ENCODE measurements around the gene VLDLR.
A peak's percentile ranks its signal among the peaks of the same experiment; 100 is the strongest.

The VLDLR gene

GRCh38 chr9:2657427-2657826, 35.8 kb downstream of the VLDLR start:
- TF ChIP-seq CTCF (IDR thresholded peaks at IDR 0.05; ENCODE audit: low read length, missing control alignments): no peak
- no peak overlapping the region for H3K4me3 ChIP-seq (replicated peaks; ENCODE audit: low read depth, low read length)
- no peak for DNase-seq (ENCODE audit: low read depth)

GRCh38 chr9:2662496-2662895, 40.9 kb downstream of the VLDLR start:
- TF ChIP-seq CTCF (IDR thresholded peaks at IDR 0.05; ENCODE audit: low read length, missing control alignments): no peak
- no peak overlapping the region for H3K4me3 ChIP-seq (replicated peaks; ENCODE audit: low read depth, low read length)
- peak; percentile 7 for DNase-seq (ENCODE audit: low read depth)

DNA sequence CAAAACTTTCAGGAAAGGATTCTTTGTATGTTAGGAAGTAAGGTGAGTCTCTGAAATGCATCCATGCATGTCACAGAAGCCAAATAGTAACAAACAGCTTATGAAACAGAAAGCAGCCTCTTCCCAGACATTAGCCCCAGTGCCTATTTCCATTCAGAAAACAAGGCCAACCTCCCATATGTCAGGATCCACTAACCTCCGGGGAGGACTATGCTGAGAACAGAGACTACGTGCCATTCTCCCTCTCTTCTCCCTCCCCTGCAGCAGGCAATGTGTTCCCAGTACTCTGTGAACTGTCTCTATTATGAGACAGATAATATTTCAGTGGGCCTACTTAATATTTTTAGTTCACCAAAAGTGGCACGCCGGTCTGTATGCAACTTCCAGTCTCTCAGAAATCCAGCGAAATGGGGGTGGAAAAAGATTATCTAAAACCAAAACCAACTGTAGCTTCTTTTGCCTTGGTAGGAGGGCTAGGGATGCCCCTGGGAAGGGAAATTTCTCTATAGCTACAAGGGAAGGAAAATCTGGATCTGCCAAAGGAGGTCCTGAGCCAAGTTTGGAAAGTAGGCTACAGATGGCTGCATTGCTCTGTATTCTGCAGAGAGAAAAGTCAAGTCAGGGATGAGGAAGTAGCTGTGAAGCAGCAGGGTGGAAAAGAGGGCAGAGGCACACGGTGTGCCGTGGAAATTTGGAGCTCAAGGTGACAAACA, 42.0 kb downstream of the VLDLR start:
- no peak for DNase-seq (ENCODE audit: low read depth)
- no peak for TF ChIP-seq CTCF (IDR thresholded peaks at IDR 0.05; ENCODE audit: low read length, missing control alignments)
- H3K4me3 ChIP-seq (replicated peaks; ENCODE audit: low read depth, low read length): no peak overlapping the region

GRCh38 chr9:2664174-2665065, 42.8 kb downstream of the VLDLR start:
- TF ChIP-seq CTCF (IDR thresholded peaks at IDR 0.05; ENCODE audit: low read length, missing control alignments): no peak
- no peak overlapping the region for H3K4me3 ChIP-seq (replicated peaks; ENCODE audit: low read depth, low read length)
- DNase-seq (ENCODE audit: low read depth): no peak

DNA sequence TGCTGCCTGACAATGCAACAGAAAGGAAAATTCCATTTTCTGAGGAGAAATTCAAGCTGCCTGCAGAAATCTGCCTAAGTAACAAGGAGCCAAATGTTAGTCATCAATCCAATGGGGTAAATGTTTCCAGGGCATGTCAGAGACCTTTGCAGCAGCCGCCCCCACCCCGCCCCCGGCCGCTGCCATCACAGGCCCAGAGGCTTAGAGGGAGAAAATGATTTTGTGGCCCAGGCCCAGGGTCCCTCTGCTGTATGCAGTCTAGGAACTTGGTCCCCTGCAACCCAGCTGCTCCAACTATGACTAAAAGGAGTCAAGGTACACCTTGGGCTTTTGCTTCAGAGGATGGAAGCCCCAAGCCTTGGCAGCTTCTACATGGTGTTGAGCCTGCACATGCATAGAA, 45.0 kb downstream of the VLDLR start:
- no peak for DNase-seq (ENCODE audit: low read depth)
- TF ChIP-seq CTCF (IDR thresholded peaks at IDR 0.05; ENCODE audit: low read length, missing control alignments): no peak
- H3K4me3 ChIP-seq (replicated peaks; ENCODE audit: low read depth, low read length): no peak overlapping the region

DNA sequence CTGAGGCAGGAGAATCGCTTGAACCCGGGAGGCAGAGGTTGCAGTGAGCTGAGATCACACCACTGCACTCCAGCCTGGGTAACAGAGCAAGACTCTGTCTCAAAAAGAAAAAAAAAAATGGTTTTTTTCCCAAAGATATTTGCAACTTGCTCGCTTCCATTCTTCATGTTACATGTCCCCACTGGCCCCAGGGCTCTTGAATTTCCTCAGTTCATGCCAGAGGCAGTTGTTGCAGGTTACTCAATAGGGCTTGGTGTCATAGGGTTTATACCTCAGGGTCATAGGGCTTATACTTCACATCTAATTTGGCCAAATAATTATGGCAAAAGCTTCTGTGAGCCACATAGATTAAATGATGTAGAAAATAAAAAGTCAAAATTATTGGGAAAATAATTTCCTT, 51.6 kb downstream of the VLDLR start:
- TF ChIP-seq CTCF (IDR thresholded peaks at IDR 0.05; ENCODE audit: low read length, missing control alignments): no peak
- H3K4me3 ChIP-seq (replicated peaks; ENCODE audit: low read depth, low read length): no peak overlapping the region
- DNase-seq (ENCODE audit: low read depth): no peak

Measured in fibroblast of pulmonary artery (primary cell).